ENCODE measurements around the gene CAMK2B.

Gene CAMK2B

DNA sequence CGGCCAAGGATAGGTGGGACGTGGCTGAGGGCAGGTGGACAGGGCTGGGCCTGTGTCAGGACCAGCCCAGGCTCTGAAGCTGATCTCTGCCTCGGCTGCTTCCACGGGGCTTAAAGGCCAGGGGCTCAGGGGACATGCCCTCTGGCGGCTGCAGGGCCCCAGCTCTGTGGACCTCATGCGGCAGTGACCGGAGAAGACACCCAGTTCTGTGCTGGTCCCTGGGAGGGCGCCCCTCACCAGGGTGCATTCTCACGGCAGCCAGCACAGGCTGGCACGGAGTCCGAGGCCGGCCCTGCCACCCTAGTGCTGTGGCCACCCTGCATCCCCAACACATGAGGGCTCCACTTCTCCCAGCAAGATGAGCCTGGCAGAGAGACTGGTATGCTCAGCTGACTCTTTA, 94.3 kb downstream of the CAMK2B start:
- no peak for TF ChIP-seq CTCF (conservative IDR thresholded peaks at IDR 0.05; ENCODE audit: low read length)
- H3K4me3 ChIP-seq (ENCODE audit: low read length) = no peak overlapping the region
- DNase-seq (ENCODE audit: low read depth) = no peak

- no peak for TF ChIP-seq CTCF (conservative IDR thresholded peaks at IDR 0.05; ENCODE audit: low read length)
- no peak for DNase-seq (ENCODE audit: low read depth)
- H3K4me3 ChIP-seq (ENCODE audit: low read length) = no peak overlapping the region
Observed at GRCh38 chr7:44230286-44230685, 95.1 kb downstream of the CAMK2B start.

DNA sequence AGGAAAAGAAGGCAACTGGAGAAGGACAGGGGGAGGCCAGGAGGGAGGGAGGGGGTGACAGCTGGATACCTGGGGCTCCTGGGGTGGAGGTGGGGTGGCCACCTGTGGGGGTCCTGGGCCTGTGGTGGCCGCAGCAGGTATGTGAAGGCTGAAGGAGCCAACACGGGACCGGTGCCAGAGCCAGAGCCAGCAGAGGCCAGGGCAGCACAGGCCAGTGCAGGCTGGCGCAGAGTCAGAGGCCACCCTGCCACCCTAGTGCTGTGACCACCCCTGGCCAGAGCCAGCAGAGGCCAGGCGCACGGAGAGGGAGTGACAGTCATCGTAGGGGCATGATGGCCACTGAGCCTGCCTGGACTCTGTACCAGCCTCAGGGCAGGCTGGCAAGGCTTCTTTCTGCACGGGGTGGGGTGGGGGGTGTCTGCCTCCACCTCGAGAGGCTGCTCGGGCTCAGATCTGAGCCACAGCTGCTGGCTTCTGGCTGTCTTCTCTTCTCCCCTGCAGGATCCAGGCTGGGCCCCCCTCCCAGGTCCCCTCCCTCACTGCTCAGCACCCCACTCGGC, 95.8 kb downstream of the CAMK2B start:
- no peak overlapping the region for H3K4me3 ChIP-seq (ENCODE audit: low read length)
- DNase-seq (ENCODE audit: low read depth) = no peak
- no peak for TF ChIP-seq CTCF (conservative IDR thresholded peaks at IDR 0.05; ENCODE audit: low read length)

DNA sequence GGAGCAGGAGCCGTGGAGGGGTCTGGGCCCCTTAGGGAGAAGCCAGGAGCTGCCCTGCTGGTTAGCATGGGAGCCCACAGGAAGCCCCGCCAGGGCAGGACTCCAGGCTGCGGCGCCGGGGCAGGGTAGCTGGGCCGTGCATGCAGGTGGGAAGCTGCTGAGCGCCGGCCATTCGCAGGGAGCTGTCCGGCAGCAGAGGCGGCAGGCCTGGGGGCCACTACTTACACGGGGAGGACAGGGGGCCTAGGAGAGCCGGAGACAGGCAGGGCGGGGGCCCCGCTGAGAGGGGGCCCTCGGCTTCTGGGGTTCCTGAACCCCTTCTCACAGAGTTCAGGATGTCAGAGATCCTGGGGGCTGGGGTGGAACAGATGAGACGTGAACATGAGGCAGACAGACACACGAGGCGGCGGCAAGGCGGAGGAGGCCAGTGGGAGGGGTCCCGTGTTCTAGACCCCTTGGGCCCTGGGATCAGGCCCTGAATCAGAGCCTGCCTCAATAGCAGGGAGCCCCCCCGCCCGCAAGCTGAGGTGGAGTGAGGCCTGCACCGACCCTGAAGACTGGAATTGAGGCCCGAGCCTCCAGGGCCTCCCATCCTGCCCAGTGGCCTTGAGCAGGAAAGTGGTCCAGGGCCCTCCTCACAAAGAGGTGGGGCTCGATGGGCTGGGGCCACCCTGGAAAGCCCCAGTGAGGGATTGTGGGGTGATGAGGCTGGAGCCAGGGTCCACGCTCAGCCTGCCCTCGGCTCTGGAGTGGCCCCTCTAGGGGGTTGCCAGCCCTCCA, 96.6 kb downstream of the CAMK2B start:
- DNase-seq (ENCODE audit: low read depth) = no peak
- TF ChIP-seq CTCF (conservative IDR thresholded peaks at IDR 0.05; ENCODE audit: low read length) = no peak

GRCh38 chr7:44227911-44228310, 97.5 kb downstream of the CAMK2B start:
- TF ChIP-seq CTCF (conservative IDR thresholded peaks at IDR 0.05; ENCODE audit: low read length) = no peak
- no peak overlapping the region for H3K4me3 ChIP-seq (ENCODE audit: low read length)
- DNase-seq (ENCODE audit: low read depth) = no peak

More for the DNA sequence above, 96.6 kb downstream of the CAMK2B start:
- H3K4me3 ChIP-seq (ENCODE audit: low read length) = no peak overlapping the region

GRCh38 chr7:44226396-44226753, 99.0 kb downstream of the CAMK2B start:
- TF ChIP-seq CTCF (conservative IDR thresholded peaks at IDR 0.05; ENCODE audit: low read length) = no peak
- no peak for DNase-seq (ENCODE audit: low read depth)

More at GRCh38 chr7:44226396-44226753, 99.0 kb downstream of the CAMK2B start:
- no peak overlapping the region for H3K4me3 ChIP-seq (ENCODE audit: low read length)
